TTC549 (cell line): ENCODE data around the gene MSANTD2.
"Not testable (repeated sequence)": the region's sequence is repeated elsewhere in the genome, so short reads cannot be mapped to it uniquely, and the experiment has no call there.

Source experiments
- FAIRE-seq: peaks from 2 replicates; lab custom pipeline; 2012; peaks lifted over from hg19 to GRCh38; lab: Jason Lieb, UNC

The MSANTD2 gene

GRCh38 chr11:124770959-124771358, 29.2 kb downstream of the MSANTD2 start:
- FAIRE-seq, result not testable (repeated sequence)

GRCh38 chr11:124769806-124770774, 30.1 kb downstream of the MSANTD2 start:
- FAIRE-seq, result no peak

GRCh38 chr11:124768914-124769313, 31.3 kb downstream of the MSANTD2 start:
- no peak for FAIRE-seq

- no peak for FAIRE-seq
Observed at GRCh38 chr11:124766156-124766555, 34.0 kb downstream of the MSANTD2 start.

- FAIRE-seq, result no peak
Observed at GRCh38 chr11:124763156-124763947, 36.9 kb downstream of the MSANTD2 start.

- FAIRE-seq, result no peak
Observed at GRCh38 chr11:124762624-124763155, 37.5 kb downstream of the MSANTD2 start.

GRCh38 chr11:124762105-124762623, 38.0 kb downstream of the MSANTD2 start, which contains the start of gene ESAM:
ESAM (minus strand) TSS chr11:124762290; CDS start chr11:124762154, 136 bp downstream.
- FAIRE-seq, result no peak

- FAIRE-seq, result no peak
Observed at GRCh38 chr11:124761301-124762104, 38.7 kb downstream of the MSANTD2 start.

GRCh38 chr11:124760806-124761205, 39.4 kb downstream of the MSANTD2 start:
- no peak for FAIRE-seq

- no peak for FAIRE-seq
Observed at GRCh38 chr11:124760205-124760652, 40.0 kb downstream of the MSANTD2 start.

GRCh38 chr11:124759266-124760204, 40.7 kb downstream of the MSANTD2 start:
- no peak for FAIRE-seq

- FAIRE-seq, result no peak
Observed at GRCh38 chr11:124758355-124759265, 41.6 kb downstream of the MSANTD2 start.

- no peak for FAIRE-seq
Observed at GRCh38 chr11:124757320-124757719, 42.9 kb downstream of the MSANTD2 start.

- FAIRE-seq, result no peak
Observed at GRCh38 chr11:124756753-124757227, 43.4 kb downstream of the MSANTD2 start.

- no peak for FAIRE-seq
Observed at GRCh38 chr11:124756033-124756752, 44.0 kb downstream of the MSANTD2 start.

GRCh38 chr11:124754710-124755109, 45.5 kb downstream of the MSANTD2 start:
- FAIRE-seq, result no peak

- FAIRE-seq, result no peak
Observed at GRCh38 chr11:124754309-124754708, 45.9 kb downstream of the MSANTD2 start.

- FAIRE-seq, result no peak
Observed at GRCh38 chr11:124753624-124754023, 46.6 kb downstream of the MSANTD2 start.
